A549 (cell line): ENCODE measurements around the gene DIS3L2. TPM values are rescaled to one million over a fixed set of nuclear protein-coding genes. Genes with fewer than 3 reads are reported as not detected.

Experiments used
- ATAC-seq, 2 experiments: fragments of 200-7000 bp in 1 of 2; fragments of >200 bp in 1 of 2; cut with Nextera tagmentation in 1 of 2; cut with Tn5 transposase in 1 of 2; 3 replicates each; pipeline versions ENCODE4 v1.8.0 to v1.9.1; 2018 to 2020; ENCODE audit warnings: mild to moderate bottlenecking in 1 of 2, moderate library complexity in 1 of 2
- CTCF ChIA-PET: fragments of 300-600 bp; sonication (Branson Sonifier 250); formaldehyde crosslinking; extraction: SDS; loops from one replicate; lab custom pipeline; 2021; ENCODE audit warnings: antibody characterized with exemption, inconsistent platforms; lab: Yijun Ruan, JAX
- POLR2A ChIA-PET: fragments of 350-600 bp; formaldehyde crosslinking; extraction: SDS; loops from one replicate; lab custom pipeline; 2021; ENCODE audit warnings: antibody characterized with exemption, inconsistent platforms; lab: Yijun Ruan, JAX
- DNase-seq, 2 experiments: peaks; one replicate each; pipeline versions ENCODE4 v3.0.0 to v3.0.0-alpha.2; 2011 to 2016; ENCODE audit warnings: low read depth in 1 of 2, low spot score in 1 of 2
- FAIRE-seq: peaks from 2 replicates; lab custom pipeline; 2011; peaks lifted over from hg19 to GRCh38; lab: Jason Lieb, UNC
- H3K27ac ChIP-seq, 2 experiments: fragments of >200 bp; sonication (Bioruptor Twin); formaldehyde crosslinking; 3 replicates each; pipeline ENCODE4 v1.5.1; 2016 to 2017
- H3K4me1 ChIP-seq: fragments of >200 bp; sonication (Bioruptor Twin); formaldehyde crosslinking; 3 replicates; pipeline ENCODE4 v1.6.1; 2016
- H3K4me2 ChIP-seq: fragments of >200 bp; sonication (Bioruptor Twin); formaldehyde crosslinking; 3 replicates; pipeline ENCODE4 v1.6.1; 2016
- H3K4me3 ChIP-seq: fragments of >200 bp; sonication (Bioruptor Twin); formaldehyde crosslinking; 3 replicates; pipeline ENCODE4 v1.5.1; 2016
- H3K9me3 ChIP-seq: fragments of >200 bp; sonication (Bioruptor Twin); formaldehyde crosslinking; 3 replicates; pipeline ENCODE4 v1.6.1; 2016
- BCL3 ChIP-seq: fragments of >200 bp; sonication (Bioruptor Twin); formaldehyde crosslinking; IDR thresholded peaks from 3 replicates; pipeline ENCODE4 v1.6.1; 2016
- BHLHE40 ChIP-seq: IDR thresholded peaks from 2 replicates; pipeline ENCODE4 v1.6.1; 2012; ENCODE audit warnings: low read depth, low read length, inconsistent platforms
- CBX2 ChIP-seq: fragments of 200-600 bp; sonication (generic); IDR thresholded peaks from 2 replicates; pipeline ENCODE4 v1.6.1; 2016; ENCODE audit warnings: low read depth, mild to moderate bottlenecking, borderline replicate concordance
- CBX8 ChIP-seq: fragments of 200-600 bp; sonication (generic); IDR thresholded peaks from 2 replicates; pipeline ENCODE4 v1.6.1; 2016
- CEBPB ChIP-seq, 2 experiments: fragments of >200 bp in 1 of 2; sonication (Bioruptor Twin) in 1 of 2; formaldehyde crosslinking in 1 of 2; IDR thresholded peaks; 2 replicates each; pipeline ENCODE4 v1.6.1; 2012 to 2016
- CHD4 ChIP-seq: fragments of 200-600 bp; sonication (generic); IDR thresholded peaks from 2 replicates; pipeline ENCODE4 v1.6.1; 2016; ENCODE audit warnings: antibody characterized with exemption, mild to moderate bottlenecking, borderline replicate concordance
- CTCF ChIP-seq: fragments of >200 bp; sonication (Bioruptor Twin); formaldehyde crosslinking; IDR thresholded peaks from 3 replicates; pipeline ENCODE4 v1.5.1; 2016
- EHMT2 ChIP-seq: fragments of 200-600 bp; sonication (generic); IDR thresholded peaks from 2 replicates; pipeline ENCODE4 v1.6.1; 2016; ENCODE audit warnings: antibody characterized with exemption, low read depth, mild to moderate bottlenecking, moderate library complexity
- EP300 ChIP-seq, 2 experiments: fragments of >200 bp; sonication (Bioruptor Twin); formaldehyde crosslinking; IDR thresholded peaks; 2 replicates in 1 of 2; 3 replicates in 1 of 2; pipeline ENCODE4 v1.6.1; 2016 to 2017
- FOXS1 ChIP-seq: fragments of 250-450 bp; sonication (Bioruptor Pico); IDR thresholded peaks from 2 replicates; pipeline ENCODE4 v1.5.0; 2020; ENCODE audit warnings: mild to moderate bottlenecking, moderate library complexity
- GATA3 ChIP-seq: IDR thresholded peaks from 2 replicates; pipeline ENCODE4 v1.6.1; 2012; ENCODE audit warnings: borderline replicate concordance
- HOXA7 ChIP-seq: fragments of 250-450 bp; sonication (Bioruptor Pico); IDR thresholded peaks from 2 replicates; pipeline ENCODE4 v1.5.0; 2020; ENCODE audit warnings: mild to moderate bottlenecking, moderate library complexity
- MAX ChIP-seq: IDR thresholded peaks from 2 replicates; pipeline ENCODE4 v1.6.1; 2012
- MYC ChIP-seq: IDR thresholded peaks from 2 replicates; pipeline ENCODE4 v1.6.1; 2012; ENCODE audit warnings: mild to moderate bottlenecking, inconsistent platforms, low read length, improper control_type of control experiment, borderline replicate concordance
- NR3C1 ChIP-seq: fragments of >200 bp; sonication (Bioruptor Twin); formaldehyde crosslinking; IDR thresholded peaks from 3 replicates; pipeline ENCODE4 v1.6.1; 2017
- PBX3 ChIP-seq: IDR thresholded peaks from 2 replicates; pipeline ENCODE4 v1.6.1; 2012
- POLR2AphosphoS2 ChIP-seq: conservative IDR thresholded peaks from 2 replicates; pipeline ENCODE4 v1.6.1; 2012; ENCODE audit warnings: low read length, improper control_type of control experiment, inconsistent platforms
- RARB ChIP-seq: fragments of 250-450 bp; sonication (Bioruptor Pico); IDR thresholded peaks from 2 replicates; pipeline ENCODE4 v1.8.0; 2021; ENCODE audit warnings: mild to moderate bottlenecking, moderate library complexity
- RCOR1 ChIP-seq: fragments of 150-350 bp; IDR thresholded peaks from 2 replicates; pipeline ENCODE4 v1.6.1; 2014; ENCODE audit warnings: antibody characterized with exemption, low read length, low read depth
- RFX5 ChIP-seq: fragments of 450-650 bp; IDR thresholded peaks from 2 replicates; pipeline ENCODE4 v1.7.1; 2014; ENCODE audit warnings: antibody characterized with exemption, mild to moderate bottlenecking, moderate library complexity
- RNF2 ChIP-seq: fragments of 200-600 bp; sonication (generic); IDR thresholded peaks from 2 replicates; pipeline ENCODE4 v1.6.1; 2016; ENCODE audit warnings: low read depth, mild to moderate bottlenecking, antibody characterized with exemption, moderate library complexity, borderline replicate concordance
- SMC3 ChIP-seq: fragments of >200 bp; sonication (Bioruptor Twin); formaldehyde crosslinking; IDR thresholded peaks from 3 replicates; pipeline ENCODE4 v1.6.1; 2018; ENCODE audit warnings: inconsistent platforms
- USF2 ChIP-seq: fragments of 450-650 bp; IDR thresholded peaks from 2 replicates; pipeline ENCODE4 v1.6.1; 2014; ENCODE audit warnings: antibody characterized with exemption
- ZFP36 ChIP-seq: fragments of 450-650 bp; IDR thresholded peaks from 2 replicates; pipeline ENCODE4 v1.6.1; 2014; ENCODE audit warnings: borderline replicate concordance; ENCODE audit not compliant: partially characterized antibody
- ZSCAN20 ChIP-seq: fragments of 250-450 bp; sonication (Bioruptor Pico); IDR thresholded peaks from 2 replicates; pipeline ENCODE4 v1.8.0; 2022; ENCODE audit warnings: mild to moderate bottlenecking, moderate library complexity
- WGBS: methylation state at CpG from one replicate; pipeline ENCODE4 v1.1.6; 2017; ENCODE audit errors: missing lambda C conversion rate; 5-methylcytosine and 5-hydroxymethylcytosine counted together
- polyA plus RNA-seq, 4 experiments: library from polyadenylated mRNA; depleted of rRNA in 3 of 4; stranded (reverse); fragments of >200 nt; fragmentation: RNase III in 1 of 4; extraction: RNeasy Plus Mini Kit Qiagen cat#74134 plus additional on column Dnase treatment in 1 of 4; gene quantifications; 2 replicates in 3 of 4; 3 replicates in 1 of 4; pipeline ENCODE4 v1.2.3, GENCODE V29; 2011 to 2017

Gene DIS3L2
- polyA plus RNA-seq, 2 of the 4 experiments (the other 2 are of a cell fraction), result 14.9 to 15.4 TPM

- Histone ChIP-seq H3K9me3 (no peaks in the 10 kb centered on the region), H3K27ac (no peak overlapping the region), H3K4me2 (no peak overlapping the region), H3K4me3 (no peak overlapping the region), H3K4me1 (no peaks in the 10 kb centered on the region)
- WGBS, result 90% methylated on average over 4 of the region's 4 CpGs
- ATAC-seq (no peak), DNase-seq (no peak)
- CTCF ChIA-PET, result interaction anchor here (1.1 to 1.2 kb wide), 2 partner anchors 9 to 12 kb away, joined by 3 read pairs; no protein-coding TSS in a partner anchor
- POLR2A ChIA-PET, result no interaction called here
- no peak for TF ChIP-seq CHD4
- no peak for TF ChIP-seq NR3C1
- no peak for TF ChIP-seq RARB (CRISPR knock-in tag)
- TF ChIP-seq EP300 (IDR thresholded peaks at IDR 0.05), result no peak
- TF ChIP-seq MAX, result no peak
- TF ChIP-seq ZSCAN20, result no peak
- no peak for TF ChIP-seq HOXA7 (CRISPR knock-in tag)
- TF ChIP-seq EHMT2, result no peak
- TF ChIP-seq FOXS1, result no peak
- no peak for TF ChIP-seq MYC
- no peak for TF ChIP-seq CBX2
- no peak for TF ChIP-seq PBX3
- no peak for TF ChIP-seq CTCF
- TF ChIP-seq USF2, result no peak
- TF ChIP-seq, all 56 proteins: peak for 0
- FAIRE-seq, result no peak
Observed at GRCh38 chr2:232129483-232129882, 168.0 kb downstream of the DIS3L2 start.

- H3K4me3 ChIP-seq, result no peak overlapping the region
- ChIA-PET CTCF (interaction anchor here (0.6 to 1.1 kb wide), 2 partner anchors 15 to 101 kb away, joined by 3 read pairs; no protein-coding TSS in a partner anchor), POLR2A (no interaction called here)
- no peaks in the 10 kb centered on the region for H3K4me1 ChIP-seq
- no peak overlapping the region for H3K4me2 ChIP-seq
- H3K27ac ChIP-seq, result no peak overlapping the region
- whole genome bisulfite sequencing, result 90% methylated on average over 3 of the region's 3 CpGs
- no peaks in the 10 kb centered on the region for H3K9me3 ChIP-seq
- ATAC-seq (no peak), DNase-seq (no peak), FAIRE-seq (no peak)
- no peak for TF ChIP-seq POLR2AphosphoS2
- no peak for TF ChIP-seq CBX8
Observed at GRCh38 chr2:232132181-232132580, 170.7 kb downstream of the DIS3L2 start.

- H3K4me1 ChIP-seq, result no peaks in the 10 kb centered on the region
- no peak for TF ChIP-seq RFX5
- TF ChIP-seq, all 56 proteins: peak for 0
- DNase-seq (peak; percentile 4 to 7), ATAC-seq (peak in 1 of 2 experiments; percentile 84; a peak in 4 of 6 replicates), FAIRE-seq (no peak)
- H3K4me2 ChIP-seq, result no peak overlapping the region
- no peak overlapping the region for H3K4me3 ChIP-seq
- no peak overlapping the region for H3K27ac ChIP-seq
- H3K9me3 ChIP-seq, result no peaks in the 10 kb centered on the region
- 86% methylated on average over 1 of the region's 1 CpG for WGBS
- POLR2A ChIA-PET, result no interaction called here
- CTCF ChIA-PET, result interaction anchor here (0.6 kb wide), 1 partner anchor 102 kb away, joined by 3 read pairs; no protein-coding TSS in a partner anchor
Observed at GRCh38 chr2:232133078-232133477, 171.6 kb downstream of the DIS3L2 start.

GRCh38 chr2:232134939-232135338, 173.4 kb downstream of the DIS3L2 start:
- no peak overlapping the region for H3K27ac ChIP-seq
- FAIRE-seq (no peak), ATAC-seq (no peak), DNase-seq (no peak)
- no peak overlapping the region for H3K4me2 ChIP-seq
- CTCF ChIA-PET, result interaction anchor here (0.8 to 1.5 kb wide), 3 partner anchors 13 to 305 kb away, joined by 3 to 5 read pairs (median 3); no protein-coding TSS in a partner anchor
- WGBS, result 78% methylated on average over 4 of the region's 4 CpGs
- H3K9me3 ChIP-seq, result no peaks in the 10 kb centered on the region
- no peaks in the 10 kb centered on the region for H3K4me1 ChIP-seq
- H3K4me3 ChIP-seq, result no peak overlapping the region
- POLR2A ChIA-PET, result no interaction called here
- TF ChIP-seq CEBPB (IDR thresholded peaks at IDR 0.05) (no peak), MYC (no peak), ZFP36 (no peak), BHLHE40 (no peak), CHD4 (no peak), SMC3 (no peak), CBX8 (no peak), POLR2AphosphoS2 (no peak), GATA3 (no peak), RNF2 (no peak), RCOR1 (no peak), BCL3 (no peak)
